PC-9 (cell line): ENCODE data around the gene SARS2. TPM values are rescaled to one million over a fixed set of nuclear protein-coding genes. Genes with fewer than 3 reads are reported as not detected.
A peak's percentile ranks its signal among the peaks of the same experiment; 100 is the strongest.

Source experiments
- BruUV-seq: library from RNA; stranded (reverse); fragments of 400-500 nt; replicated peaks from 2 replicates; lab custom pipeline; 2021; lab: Mats Ljungman, UMichigan
- CTCF ChIA-PET: fragments of 300-600 bp; sonication (Branson Sonifier 250); formaldehyde crosslinking; loops from one replicate; lab custom pipeline; 2022; ENCODE audit warnings: antibody characterized with exemption; lab: Charles Lee
- POLR2A ChIA-PET: fragments of 300-600 bp; sonication (Branson Sonifier 250); formaldehyde crosslinking; loops from one replicate; lab custom pipeline; 2022; ENCODE audit warnings: antibody characterized with exemption; ENCODE audit not compliant: unreplicated experiment; lab: Charles Lee
- DNase-seq, 2 experiments: peaks; one replicate each; pipeline versions ENCODE4 v3.0.0 to v3.0.0-alpha.2; 2015 to 2022; ENCODE audit warnings: mixed read lengths in 1 of 2
- H2AFZ ChIP-seq: fragments of 200-600 bp; sonication (generic); 2 replicates; pipeline ENCODE4 v1.8.1; 2017; ENCODE audit warnings: antibody characterized with exemption
- H3F3A ChIP-seq: fragments of 200-600 bp; sonication (generic); 2 replicates; pipeline ENCODE4 v1.8.1; 2017; ENCODE audit warnings: antibody characterized with exemption, mild to moderate bottlenecking, low read depth; ENCODE audit not compliant: insufficient read depth
- H3K27ac ChIP-seq: fragments of 200-600 bp; sonication (generic); 2 replicates; pipeline ENCODE4 v1.6.1; 2016; ENCODE audit warnings: mixed run types
- H3K27me3 ChIP-seq: fragments of 200-600 bp; sonication (generic); 2 replicates; pipeline ENCODE4 v1.6.1; 2016; ENCODE audit warnings: low read depth, mixed run types; ENCODE audit not compliant: insufficient read depth
- H3K36me3 ChIP-seq: fragments of 200-600 bp; sonication (generic); 2 replicates; pipeline ENCODE4 v1.6.1; 2016; ENCODE audit warnings: low read depth, mixed run types
- H3K4me1 ChIP-seq: fragments of 200-600 bp; sonication (generic); replicated peaks from 2 replicates; pipeline ENCODE4 v1.6.1; 2016; ENCODE audit warnings: mixed run types; ENCODE audit not compliant: insufficient read depth
- H3K4me2 ChIP-seq: fragments of 200-600 bp; sonication (generic); 2 replicates; pipeline ENCODE4 v1.6.1; 2017; ENCODE audit warnings: mixed run types
- H3K4me3 ChIP-seq: fragments of 200-600 bp; sonication (generic); 2 replicates; pipeline ENCODE4 v1.6.1; 2016; ENCODE audit warnings: mixed run types
- H3K79me2 ChIP-seq: fragments of 200-600 bp; sonication (generic); 2 replicates; pipeline ENCODE4 v1.6.1; 2017; ENCODE audit warnings: low read depth, mixed run types
- H3K9me2 ChIP-seq: fragments of 200-600 bp; sonication (generic); 2 replicates; pipeline ENCODE4 v1.8.1; 2017; ENCODE audit warnings: mild to moderate bottlenecking; ENCODE audit not compliant: insufficient read depth
- H3K9me3 ChIP-seq: fragments of 200-600 bp; sonication (generic); 2 replicates; pipeline ENCODE4 v1.8.1; 2016; ENCODE audit warnings: low read depth; ENCODE audit not compliant: insufficient read depth
- H4K20me1 ChIP-seq: fragments of 200-600 bp; sonication (generic); 2 replicates; pipeline ENCODE4 v1.8.1; 2017; ENCODE audit not compliant: insufficient read depth
- EZH2 ChIP-seq: fragments of 200-600 bp; sonication (generic); IDR thresholded peaks from 2 replicates; pipeline ENCODE4 v1.8.0; 2017; ENCODE audit warnings: antibody characterized with exemption, low read depth
- intact Hi-C: fragments of 100-400 bp; cut with micrococcal nuclease; formaldehyde crosslinking; loops from one replicate; pipeline ENCODE4 v1.10.0; 2022; ENCODE audit not compliant: unreplicated experiment
- total RNA-seq: library from RNA; stranded (reverse); gene quantifications from 2 replicates; pipeline ENCODE4 v1.2.3, GENCODE V29; 2021
- TF ChIP-seq, protein P1 (sequence below): fragments of 200-600 bp; sonication (generic); conservative IDR thresholded peaks from 2 replicates; pipeline ENCODE4 v1.6.1; 2017; ENCODE audit warnings: mixed run types, antibody characterized with exemption, mild to moderate bottlenecking, moderate library complexity

The SARS2 gene
- total RNA-seq, 1 experiment from 2014 or later: 33.7 TPM

DNA sequence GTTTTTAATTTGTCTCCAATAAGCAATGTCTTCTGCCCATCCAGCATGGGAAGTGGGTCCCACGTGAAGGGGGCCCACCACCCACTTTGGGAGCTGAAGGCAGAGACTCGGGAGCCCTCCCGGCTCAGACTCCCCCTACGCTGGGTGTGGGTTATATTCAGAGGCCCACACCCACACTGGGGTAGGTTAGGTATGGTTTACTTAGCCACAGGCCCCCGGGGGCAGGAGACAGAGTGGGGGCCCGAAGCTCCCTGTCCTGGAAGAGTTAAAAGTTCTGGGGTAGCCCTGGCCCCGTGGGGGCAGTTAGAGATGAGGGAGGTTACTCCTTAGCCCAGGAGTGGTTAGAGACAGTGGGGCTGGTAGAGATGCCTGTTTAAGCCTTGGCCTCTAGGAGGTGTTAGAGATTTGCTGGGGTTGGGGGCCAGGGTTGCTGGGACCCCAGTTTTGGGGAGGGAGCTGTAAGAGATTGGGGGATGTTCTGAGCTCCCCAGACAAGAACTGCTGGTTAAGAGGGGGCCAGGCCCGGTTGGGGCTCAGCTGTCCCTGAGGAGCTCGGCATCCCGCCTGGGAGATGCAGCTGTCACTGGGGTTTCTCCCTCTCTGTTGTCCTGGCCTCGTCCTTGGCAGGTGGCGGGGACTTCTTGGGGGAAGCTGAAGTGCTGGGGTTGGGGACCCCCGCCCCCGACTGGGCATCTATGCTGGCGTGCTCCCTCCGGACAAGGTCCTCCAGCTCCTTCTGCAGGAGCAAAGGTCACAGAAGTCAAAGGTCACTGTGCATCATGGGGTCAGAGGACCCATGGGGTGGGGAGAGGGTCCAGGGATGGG lies 51.8 kb downstream of the SARS2 start:
- intact Hi-C loops: no loop called here
- H2AFZ ChIP-seq: no peak overlapping the region
- TF ChIP-seq, protein P1, sequence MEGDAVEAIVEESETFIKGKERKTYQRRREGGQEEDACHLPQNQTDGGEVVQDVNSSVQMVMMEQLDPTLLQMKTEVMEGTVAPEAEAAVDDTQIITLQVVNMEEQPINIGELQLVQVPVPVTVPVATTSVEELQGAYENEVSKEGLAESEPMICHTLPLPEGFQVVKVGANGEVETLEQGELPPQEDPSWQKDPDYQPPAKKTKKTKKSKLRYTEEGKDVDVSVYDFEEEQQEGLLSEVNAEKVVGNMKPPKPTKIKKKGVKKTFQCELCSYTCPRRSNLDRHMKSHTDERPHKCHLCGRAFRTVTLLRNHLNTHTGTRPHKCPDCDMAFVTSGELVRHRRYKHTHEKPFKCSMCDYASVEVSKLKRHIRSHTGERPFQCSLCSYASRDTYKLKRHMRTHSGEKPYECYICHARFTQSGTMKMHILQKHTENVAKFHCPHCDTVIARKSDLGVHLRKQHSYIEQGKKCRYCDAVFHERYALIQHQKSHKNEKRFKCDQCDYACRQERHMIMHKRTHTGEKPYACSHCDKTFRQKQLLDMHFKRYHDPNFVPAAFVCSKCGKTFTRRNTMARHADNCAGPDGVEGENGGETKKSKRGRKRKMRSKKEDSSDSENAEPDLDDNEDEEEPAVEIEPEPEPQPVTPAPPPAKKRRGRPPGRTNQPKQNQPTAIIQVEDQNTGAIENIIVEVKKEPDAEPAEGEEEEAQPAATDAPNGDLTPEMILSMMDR: no peak
- no peak for TF ChIP-seq EZH2
- no peaks in the 10 kb centered on the region for H3K9me2 ChIP-seq
- CTCF ChIA-PET: no interaction called here
- H4K20me1 ChIP-seq: no peaks in the 10 kb centered on the region
- no peaks in the 10 kb centered on the region for H3K79me2 ChIP-seq
- POLR2A ChIA-PET: no interaction called here
- 0 out of 2 replicates have a peak, but pooled peaks cover 3% of the 10 kb centered on the region for H3F3A ChIP-seq
- no peak overlapping the region for H3K4me3 ChIP-seq
- H3K27ac ChIP-seq: 0 out of 2 replicates have a peak overlapping the region, but pooled peaks have one; percentile 6
- no peak overlapping the region for H3K4me2 ChIP-seq
- no peaks in the 10 kb centered on the region for H3K36me3 ChIP-seq
- H3K4me1 ChIP-seq: peaks cover 23% of the 10 kb centered on the region
- no peaks in the 10 kb centered on the region for H3K9me3 ChIP-seq
- no TSS peak for BruUV-seq
- H3K27me3 ChIP-seq: no peaks in the 10 kb centered on the region
- DNase-seq: no peak

DNA sequence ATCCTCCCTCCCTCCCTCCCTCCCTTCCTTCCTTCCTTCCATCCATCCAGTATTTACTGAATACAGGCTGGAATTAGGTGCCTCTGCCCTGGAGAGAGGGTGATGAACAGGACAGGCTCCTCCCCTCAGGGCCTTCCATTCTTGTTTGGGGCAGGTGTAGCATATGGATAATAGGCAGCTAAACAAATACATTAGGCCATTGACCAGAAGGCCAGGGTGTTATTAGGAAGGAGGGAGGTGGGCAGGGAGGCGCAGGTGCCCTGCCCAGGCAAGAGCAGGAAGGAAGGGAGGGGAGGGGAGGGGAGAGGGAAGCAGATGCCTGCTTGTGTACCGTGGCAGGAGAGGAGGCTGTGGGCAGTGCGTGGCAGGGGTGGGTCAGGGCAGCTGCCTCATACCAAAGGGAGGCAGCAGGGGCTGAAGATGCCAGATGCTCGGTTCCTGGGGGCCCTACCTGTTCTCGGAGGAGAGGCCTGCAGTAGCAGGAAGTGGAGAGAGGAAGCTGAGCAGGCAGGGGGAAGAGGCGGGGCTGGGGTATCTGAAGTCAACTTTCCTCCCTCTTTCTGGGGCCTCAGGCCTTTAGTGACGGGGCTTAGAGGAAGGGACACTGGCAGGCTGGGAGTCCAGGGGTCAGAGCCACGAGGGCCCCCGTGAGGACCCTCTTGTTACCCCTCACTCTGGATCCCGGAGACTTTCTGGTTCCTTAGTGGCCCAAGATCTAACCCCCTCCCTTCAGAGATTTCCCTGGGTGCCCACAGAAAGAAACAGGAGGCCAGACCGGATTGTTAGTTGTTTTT lies 52.6 kb downstream of the SARS2 start, which contains the start of gene RINL:
TSS of gene RINL (minus strand) at position 495 of the 794 bp plus-strand sequence. CDS start 1,533 bp downstream, outside the sequence.
- no peaks in the 10 kb centered on the region for H4K20me1 ChIP-seq
- H3K9me2 ChIP-seq: no peaks in the 10 kb centered on the region
- BruUV-seq: no TSS peak
- TF ChIP-seq EZH2: no peak
- TF ChIP-seq, protein P1: no peak
- H3K27ac ChIP-seq: 0 out of 2 replicates have a peak within 1 kb of the TSS, but pooled peaks have one; percentile 6
- H3K36me3 ChIP-seq: no peaks in the 10 kb centered on the region
- peaks cover 23% of the 10 kb centered on the region for H3K4me1 ChIP-seq
- CTCF ChIA-PET: no interaction called here
- 0 out of 2 replicates have a peak within 1 kb of the TSS, but pooled peaks have one; percentile 55 for H2AFZ ChIP-seq
- POLR2A ChIA-PET: interaction anchor here (0.6 kb wide), 1 partner anchor 380 kb away, joined by 5 read pairs; no protein-coding TSS in a partner anchor
- peaks cover 3% of the 10 kb centered on the region; the same call in 1 of the 2 replicates for H3F3A ChIP-seq
- H3K79me2 ChIP-seq: no peaks in the 10 kb centered on the region
- intact Hi-C loops: no loop called here
- H3K27me3 ChIP-seq: no peaks in the 10 kb centered on the region
- H3K9me3 ChIP-seq: no peaks in the 10 kb centered on the region
- peak in 1 of 2 experiments; percentile 11 for DNase-seq
- peak within 1 kb of the TSS; percentile 28; the same call in 1 of the 2 replicates for H3K4me2 ChIP-seq
- no peak within 1 kb of the TSS for H3K4me3 ChIP-seq
